GM12801 (cell line): Measurements from ENCODE around the gene CBFB.

Experiments
- CTCF ChIP-seq: IDR thresholded peaks from one replicate; pipeline ENCODE4 v1.5.1; 2011; ENCODE audit warnings: control low read depth; ENCODE audit not compliant: insufficient read length; ENCODE audit errors: extremely low read depth

CBFB gene

GRCh38 chr16:67089101-67089500 lies 60.2 kb downstream of the CBFB start:
- no peak for TF ChIP-seq CTCF

- TF ChIP-seq CTCF: no peak
Measured at GRCh38 chr16:67091906-67092566, 63.1 kb downstream of the CBFB start.

GRCh38 chr16:67093098-67093726 lies 64.3 kb downstream of the CBFB start:
- TF ChIP-seq CTCF: no peak

GRCh38 chr16:67098599-67098998 lies 69.7 kb downstream of the CBFB start:
- TF ChIP-seq CTCF: no peak

GRCh38 chr16:67100569-67101310 lies 71.8 kb downstream of the CBFB start:
- no peak for TF ChIP-seq CTCF

- TF ChIP-seq CTCF: no peak
Measured at GRCh38 chr16:67101311-67102082, 72.5 kb downstream of the CBFB start.

- no peak for TF ChIP-seq CTCF
Measured at GRCh38 chr16:67104061-67104460, 75.1 kb downstream of the CBFB start.
